GM19238 (cell line): Measurements from ENCODE around the gene KCNIP3.
"Not testable (repeated sequence)": the region's sequence is repeated elsewhere in the genome, so short reads cannot be mapped to it uniquely, and the experiment has no call there.

ENCODE experiments used
- DNase-seq: peaks from one replicate; pipeline ENCODE4 v3.0.0; 2011; ENCODE audit warnings: low spot score; ENCODE audit not compliant: insufficient read length

Gene KCNIP3

DNA sequence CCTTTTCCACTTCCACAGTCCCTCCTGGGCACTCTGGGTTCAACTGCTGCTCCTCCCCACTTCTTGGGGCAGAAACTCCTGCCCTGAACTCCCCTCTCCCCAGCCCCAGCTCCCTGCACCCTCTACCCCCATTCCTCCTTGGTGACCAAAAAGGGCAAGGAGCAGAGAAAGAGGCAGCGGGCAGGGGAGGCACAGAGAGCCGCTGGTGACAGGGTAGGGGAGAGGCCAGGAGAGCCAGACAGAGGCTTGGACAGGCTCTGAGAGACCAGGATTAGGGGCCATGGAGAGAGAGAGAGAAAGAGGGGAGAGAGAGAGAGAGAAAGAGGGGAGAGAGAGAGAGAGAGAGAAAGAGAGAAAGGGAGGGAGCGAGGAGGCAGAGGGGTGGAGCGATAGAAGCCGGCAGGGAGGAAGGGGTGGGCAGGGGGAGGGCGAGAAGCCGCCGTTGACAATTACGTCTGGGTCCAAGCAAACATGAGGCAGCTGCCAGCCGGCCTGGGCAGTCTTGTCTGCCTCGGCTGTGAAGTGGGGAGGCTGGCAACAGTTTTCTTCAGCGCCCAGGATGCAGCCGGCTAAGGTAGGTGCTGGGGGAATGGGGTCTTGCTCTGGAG is at the start of gene KCNIP3:
Gene KCNIP3, plus strand, starts transcription at position 468 of the 608 bp plus-strand sequence. Its CDS starts 92 bp downstream, at position 560.
- DNase-seq = no peak

DNA sequence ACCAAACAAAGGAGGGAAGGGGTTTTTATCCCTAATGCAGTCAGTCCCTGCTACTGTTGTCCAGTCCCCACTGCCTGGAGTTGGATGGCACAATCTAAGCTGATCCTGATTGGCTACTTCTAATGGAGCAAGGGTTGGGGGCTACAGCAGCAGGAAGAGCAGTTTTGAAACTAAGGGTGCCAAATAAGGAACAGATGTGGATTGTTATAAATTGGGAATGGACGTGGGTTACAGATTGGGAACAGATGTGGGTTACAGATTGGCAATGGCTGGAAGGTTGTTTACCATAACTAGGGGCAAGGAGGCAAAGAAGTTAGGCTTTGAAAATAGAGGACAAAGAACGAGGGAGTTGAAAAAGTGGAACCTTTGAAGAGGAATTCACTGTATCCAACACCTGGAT is 38.9 kb upstream of the KCNIP3 start:
- no peak for DNase-seq

DNA sequence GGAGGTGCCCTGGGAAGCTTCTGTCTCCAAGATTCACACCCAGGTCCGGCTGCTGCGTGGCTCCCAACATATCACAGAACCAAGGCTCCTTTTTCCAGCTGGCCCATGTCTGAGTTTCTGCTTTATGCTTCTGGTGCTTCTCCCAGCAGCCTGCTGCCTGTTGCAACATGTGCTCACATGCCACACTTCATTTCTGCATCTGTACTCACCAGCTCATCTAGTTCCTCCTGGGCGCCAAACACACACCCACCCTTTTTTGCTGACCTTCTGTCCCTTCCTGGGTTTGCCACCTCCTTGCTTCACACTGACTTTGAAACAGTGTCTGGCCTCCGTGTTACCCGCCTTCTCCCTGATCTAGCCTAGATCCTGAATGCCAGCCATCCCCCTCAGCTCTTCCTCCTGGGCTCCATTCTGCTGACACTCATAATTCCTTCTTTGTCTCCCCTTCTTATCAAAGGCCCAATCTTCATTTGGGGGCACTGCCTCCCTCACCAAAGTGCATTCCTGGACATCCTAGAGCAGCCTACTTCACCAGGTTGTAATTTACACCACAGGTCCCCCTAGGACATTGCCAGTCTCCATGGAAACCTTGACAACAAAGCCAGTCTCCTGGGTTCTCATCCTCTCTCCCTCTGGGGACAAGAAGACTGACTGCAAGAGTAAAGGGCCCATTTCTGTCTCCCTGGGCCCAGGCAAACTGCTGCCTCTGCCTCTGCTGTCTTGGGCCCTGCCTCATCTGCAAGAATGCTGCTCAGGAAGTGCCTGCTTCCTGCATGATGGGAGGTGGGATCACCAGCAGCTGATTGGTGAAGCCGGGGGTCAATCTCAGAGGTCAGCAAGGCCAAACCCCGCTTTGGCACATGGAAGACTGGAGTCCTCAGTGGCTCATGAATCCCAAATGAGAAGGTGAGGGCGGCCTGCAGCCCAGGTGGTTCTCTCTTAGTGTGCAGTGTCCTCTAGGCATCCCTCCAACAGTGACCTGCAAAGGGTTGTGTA is 36.8 kb upstream of the KCNIP3 start:
- no peak for DNase-seq

DNA sequence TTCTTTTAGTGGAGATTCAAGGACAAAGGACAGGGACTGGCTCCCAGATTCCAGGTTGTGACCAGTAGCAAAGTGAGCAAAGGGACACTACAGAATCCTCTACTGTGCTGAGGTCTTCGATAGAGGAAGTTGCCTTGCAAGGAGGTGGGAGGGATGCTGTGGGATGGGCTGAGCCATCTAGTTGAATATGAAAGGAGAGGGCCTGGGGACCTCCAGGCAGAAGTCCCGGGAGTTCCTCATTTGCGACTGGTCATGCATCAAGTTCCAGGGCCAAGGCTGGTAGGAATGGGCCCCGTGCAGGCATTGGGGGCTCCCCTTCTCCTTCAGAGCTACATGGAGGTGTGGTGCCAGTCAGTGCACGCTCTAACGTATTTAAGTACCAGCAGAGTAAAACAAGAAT is 35.5 kb upstream of the KCNIP3 start:
- DNase-seq = no peak

DNA sequence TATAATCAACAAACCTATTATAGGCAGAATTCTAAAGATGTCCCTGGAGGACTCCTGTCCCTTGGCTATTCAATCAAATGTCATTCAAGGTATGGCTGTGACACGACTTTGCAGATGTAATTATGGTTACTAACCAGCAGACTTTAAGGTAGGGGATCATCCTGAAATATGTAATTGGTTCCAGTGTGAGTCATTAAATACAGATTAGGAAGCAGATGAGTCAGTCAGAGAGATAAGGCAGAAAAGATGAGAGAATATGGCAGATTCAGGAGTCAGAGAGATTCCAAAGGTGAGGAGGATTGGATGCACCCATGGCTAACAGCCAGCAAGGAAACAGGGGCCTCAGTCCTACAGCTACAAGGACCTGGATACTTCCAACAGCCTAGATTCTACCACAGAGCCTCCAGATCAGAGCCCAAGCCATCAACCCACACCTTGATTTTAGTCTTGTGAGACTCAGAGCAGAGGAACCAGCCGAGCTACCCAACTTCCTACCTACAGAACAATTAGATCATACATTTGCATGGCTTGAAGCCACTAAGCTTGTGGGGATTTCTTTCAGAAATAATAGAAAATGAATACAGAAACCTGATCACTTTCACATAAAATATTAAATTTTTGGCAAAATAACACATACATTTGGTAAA is 34.1 kb upstream of the KCNIP3 start:
- DNase-seq = no peak

DNA sequence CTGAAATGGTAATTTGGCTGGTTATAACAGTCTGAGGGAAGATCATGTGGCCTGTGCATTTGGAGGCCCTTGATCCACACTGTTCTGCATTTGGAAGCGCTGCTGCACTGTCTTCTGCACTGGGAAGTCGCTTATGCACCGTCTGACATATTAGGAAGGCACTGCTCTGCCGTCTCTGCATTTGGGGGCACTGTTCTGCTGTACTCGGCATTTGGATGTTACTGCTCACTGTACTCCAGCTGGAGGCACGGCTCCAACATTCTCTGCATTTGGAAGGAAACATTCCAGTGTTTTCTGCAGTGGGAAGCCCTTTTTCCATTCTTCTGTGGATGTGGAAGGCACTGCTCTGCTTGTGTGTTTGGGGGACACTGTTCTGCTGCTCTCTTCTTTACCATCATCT is 32.5 kb upstream of the KCNIP3 start:
- no peak for DNase-seq

DNA sequence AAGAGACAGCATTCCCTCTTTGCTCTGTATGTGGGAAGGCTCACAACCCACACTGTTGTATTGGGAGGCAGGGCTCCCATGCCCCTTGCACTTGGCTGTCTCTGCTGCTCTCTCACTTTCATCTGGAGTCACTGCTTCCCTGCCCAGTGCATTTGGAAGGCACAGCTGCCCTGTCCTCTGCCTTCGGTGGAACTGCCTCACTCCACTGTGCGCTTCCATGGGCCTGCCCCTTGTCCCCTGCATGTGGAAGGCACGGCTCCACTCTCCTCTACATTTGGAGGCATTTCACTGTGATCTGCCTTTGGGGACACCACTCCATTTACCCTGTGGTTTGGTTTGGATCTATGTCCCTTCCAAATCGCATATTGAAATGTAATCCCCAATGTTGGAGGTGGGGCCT is 32.0 kb upstream of the KCNIP3 start:
- DNase-seq = no peak

DNA sequence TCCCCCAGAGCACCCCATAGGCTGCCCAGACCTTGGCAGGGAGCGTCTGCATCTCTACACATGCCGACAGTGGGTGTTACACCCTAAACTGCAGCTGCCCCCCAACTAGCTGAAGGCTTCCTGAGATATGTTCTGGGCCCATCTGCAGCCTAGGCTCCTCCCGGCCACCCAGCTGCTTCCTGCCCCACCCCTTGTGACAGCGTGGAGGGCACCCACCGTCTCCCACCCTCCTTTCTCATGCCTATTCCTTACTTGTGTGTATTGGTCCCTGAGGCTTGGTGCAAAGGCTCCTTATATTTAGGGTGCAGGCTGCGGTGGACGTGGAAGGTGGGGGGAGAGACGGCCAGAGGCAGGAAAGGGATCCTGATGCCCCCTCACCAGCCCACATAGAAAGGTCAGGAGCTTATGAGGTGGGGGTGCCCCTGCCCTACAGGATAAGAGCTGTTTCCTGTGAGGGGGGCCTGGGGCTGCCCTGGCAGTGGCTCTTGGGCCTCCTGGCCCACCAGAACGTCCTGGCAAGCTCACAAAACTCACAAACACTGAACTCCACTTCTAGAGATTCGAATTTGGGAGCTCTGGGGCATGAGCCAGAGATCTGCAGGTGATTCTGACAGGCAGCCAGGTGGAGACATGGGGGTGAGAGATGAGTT is 30.2 kb upstream of the KCNIP3 start:
- no peak for DNase-seq

DNA sequence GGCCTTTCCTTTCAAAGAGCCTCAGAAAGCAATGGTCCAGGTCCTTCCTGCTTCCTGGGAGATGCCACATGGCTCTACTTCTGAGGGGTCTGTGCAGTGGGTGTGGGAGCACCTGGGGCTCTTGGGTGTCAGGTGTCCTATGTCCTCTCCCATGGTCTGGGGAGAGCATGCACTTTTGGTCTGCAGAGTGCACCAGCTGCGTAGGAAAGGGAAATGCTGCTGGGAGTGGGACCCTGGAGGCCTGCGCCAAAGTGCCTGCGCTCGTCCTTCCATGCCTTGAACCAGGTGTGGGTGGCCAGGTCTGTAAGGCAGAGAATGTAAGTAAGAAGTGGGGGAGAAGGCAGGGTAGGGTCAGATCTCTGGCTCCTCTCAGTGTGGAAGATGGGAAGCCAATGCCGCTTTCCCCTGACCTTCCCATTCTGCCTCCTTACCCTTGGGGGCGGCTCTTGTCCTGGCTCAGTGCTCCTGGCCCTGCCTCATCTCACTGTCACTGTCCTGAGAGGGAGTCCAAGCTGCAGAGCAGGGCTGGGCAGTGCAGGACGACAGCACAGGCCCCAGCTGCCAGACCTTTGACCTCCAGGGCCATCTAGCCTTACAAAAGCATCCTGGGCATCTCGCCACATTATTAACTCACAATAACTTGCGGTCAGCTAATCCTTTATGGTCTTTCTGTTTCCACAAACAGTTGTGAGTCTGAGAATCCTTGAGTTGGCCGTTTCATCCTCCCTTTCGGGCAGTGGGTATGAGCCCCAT is 29.5 kb upstream of the KCNIP3 start:
- DNase-seq = no peak

DNA sequence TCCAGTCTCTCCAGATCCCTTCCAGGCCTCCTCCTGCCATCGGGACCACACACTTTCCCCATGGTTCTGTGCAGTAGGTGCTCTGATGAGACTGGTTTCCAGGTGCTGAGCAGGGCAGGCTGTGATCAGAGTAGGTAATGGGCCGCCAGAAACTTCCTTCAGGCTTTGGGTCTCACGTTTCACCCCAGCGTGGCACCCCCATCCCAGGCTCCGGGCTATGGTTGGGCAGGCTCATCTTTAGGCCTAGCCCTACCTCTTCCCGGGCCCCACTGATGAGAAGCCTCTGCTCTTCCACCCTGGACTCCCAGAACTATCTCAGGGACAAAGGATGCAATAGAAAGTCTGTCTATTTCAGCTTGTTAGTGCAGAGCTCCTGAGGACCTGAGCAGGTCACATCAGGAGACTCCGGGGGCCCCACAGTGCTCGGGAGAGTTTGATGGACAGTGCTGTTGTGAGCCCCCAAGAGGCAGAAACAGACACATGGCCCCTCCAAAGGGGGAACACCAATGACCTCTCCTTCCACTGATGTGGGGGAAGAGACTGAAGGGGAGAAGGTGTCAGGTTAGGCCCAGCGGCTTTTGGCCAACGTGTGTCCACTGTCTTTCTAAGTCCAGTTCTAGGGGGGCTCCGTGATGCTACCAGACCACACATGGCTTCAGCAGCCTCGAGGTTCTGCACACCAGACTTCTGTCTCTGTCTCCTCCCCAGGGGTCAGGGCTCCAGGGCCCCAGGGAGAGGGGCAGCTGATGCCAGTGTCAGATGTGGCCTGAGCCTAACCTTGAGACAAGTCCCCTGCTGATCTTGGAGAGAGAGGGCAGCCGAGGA is 28.7 kb upstream of the KCNIP3 start:
- no peak for DNase-seq

DNA sequence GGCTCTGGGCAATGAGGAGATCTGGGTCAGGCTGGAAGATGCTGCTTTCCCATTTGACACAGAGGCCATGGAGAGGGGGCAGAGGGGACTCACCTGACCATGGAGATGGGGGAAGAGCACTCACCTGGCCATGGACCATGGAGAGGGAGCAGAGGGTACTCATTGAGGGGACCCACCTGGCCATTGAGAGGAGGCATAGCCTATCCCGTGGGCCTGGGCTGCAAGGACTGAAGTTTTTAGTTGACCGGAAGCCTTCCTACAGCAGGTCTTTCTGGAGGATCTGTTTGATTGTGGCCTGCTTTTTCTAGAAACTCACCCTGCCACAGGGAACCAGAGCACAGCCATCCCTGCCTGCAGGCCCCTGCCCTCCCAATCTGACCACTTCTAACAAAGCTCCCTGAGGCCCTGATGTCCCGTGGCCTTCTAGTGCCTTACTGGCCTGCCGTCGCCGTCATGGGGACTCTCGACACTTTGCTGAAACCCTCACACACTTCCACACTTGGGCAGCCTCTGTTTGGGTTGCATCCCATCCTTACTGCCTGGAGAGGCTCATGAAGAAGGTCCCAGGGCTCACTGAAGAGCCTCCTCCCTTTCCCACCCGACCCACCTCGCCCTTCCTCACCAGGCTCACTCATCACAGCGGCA is 28.0 kb upstream of the KCNIP3 start:
- no peak for DNase-seq

DNA sequence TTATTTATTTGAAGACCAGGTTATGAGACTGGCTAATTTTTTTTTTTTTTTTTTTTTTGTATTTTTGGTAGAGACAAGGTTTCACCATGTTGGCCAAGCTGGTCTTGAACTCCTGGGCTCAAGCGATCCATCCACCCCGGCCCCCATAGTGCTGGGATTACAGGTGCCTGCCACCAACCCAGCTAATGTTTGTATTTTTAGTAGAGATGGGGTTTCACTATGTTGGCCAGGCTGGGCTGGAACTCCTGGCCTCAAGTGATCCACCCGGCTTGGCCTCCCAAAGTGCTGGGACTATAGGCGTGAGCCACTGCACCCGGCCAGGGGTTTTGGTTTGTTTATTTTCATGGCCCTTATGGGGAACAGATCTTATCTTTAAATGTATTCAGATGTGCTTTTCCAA is 27.4 kb upstream of the KCNIP3 start:
- not testable (repeated sequence) for DNase-seq

DNA sequence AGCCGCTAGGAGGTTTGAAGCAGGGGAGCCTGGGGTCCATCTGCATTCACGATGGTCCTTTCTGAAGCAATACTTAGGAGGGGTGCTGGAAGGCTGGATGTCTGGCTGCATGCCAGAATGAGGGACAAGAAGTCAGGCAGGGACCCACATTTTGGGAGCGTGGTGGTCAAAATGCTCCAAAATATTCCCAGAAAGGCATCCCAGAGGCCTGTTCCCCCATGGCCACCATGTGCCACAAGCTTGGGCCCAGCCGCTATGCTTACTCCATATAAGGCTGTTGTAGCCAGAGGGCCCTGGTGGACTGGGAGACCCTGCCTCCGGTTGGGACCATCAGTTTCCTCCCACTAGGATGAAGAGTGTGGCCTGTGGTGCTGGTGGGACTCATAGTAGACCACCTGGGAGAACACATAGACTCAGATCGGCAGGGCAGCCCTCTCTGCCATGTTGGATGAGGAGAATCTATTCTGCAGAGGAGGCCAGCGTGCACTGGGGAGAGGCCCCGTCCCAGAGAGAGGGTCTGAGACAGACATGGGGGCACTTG is 26.5 kb upstream of the KCNIP3 start:
- DNase-seq = no peak

DNA sequence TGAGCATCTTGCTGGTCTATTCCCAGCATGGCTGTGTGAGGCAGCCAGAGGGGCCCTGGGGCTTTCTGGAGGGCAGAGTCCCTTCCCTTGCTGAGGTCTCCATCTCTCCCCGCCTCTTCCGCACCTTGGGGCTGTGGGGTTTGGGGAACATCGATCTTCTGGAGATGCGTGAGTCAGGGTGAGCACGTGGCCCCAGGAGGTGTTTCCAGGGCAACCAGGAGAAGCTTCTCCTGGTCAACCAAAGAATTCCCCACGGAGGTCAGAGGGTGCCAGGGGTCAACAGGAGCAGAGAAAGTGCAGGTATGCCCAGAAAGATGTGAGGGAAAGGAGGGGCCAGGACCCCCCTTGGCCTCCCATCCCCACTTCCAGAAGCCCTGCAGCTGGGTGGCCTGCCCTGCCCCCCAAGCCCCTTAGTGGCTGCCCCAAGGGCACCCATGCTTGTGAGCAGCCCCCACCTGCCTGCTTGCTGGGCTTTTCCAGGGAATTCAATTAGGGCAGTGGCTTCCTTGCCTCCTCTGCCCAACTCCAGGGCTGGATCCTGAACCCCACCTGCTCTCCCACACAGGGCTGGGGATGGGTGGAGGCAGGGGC is 25.7 kb upstream of the KCNIP3 start:
- DNase-seq = no peak

DNA sequence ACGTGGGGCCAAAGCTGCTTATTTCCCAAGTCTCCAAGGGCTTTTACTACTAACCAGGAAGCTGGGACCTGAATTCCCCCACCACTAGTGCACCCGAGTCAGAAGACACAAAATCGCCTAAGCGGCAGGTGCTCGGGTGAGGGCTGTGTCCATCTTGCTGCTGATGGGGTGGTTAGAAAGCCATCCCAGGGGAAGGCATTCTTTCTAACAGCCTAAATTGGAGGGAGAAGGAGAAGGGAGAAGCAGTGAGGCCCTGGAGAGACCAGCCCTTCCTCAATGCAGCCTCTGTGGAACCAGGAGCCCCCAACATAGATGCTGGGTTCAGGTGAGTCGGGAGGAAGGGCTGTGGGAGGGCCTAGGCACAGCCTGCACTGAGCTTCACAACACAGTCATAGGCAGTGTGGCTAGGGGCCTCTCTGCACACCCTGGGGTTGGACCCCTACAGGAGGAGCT is 24.8 kb upstream of the KCNIP3 start:
- no peak for DNase-seq

DNA sequence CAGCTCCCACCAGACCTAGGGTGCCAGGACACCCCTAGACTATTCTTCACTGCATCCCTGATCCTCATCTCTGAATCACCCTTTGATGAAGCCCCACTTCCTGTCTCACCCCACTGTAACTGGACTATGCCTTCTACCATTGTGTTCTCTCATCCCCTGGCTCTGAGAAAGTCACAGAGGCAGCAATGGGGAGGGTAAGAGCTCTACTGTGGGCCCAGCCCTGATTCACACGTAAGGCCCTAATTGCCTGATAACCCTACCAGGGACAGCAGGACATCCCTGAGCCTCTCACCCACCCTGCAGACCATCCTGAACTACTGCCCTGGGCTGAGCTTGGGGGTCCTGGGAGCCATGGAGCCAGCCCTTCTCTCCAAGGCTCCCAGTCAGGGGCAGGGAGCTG is 24.4 kb upstream of the KCNIP3 start:
- no peak for DNase-seq

DNA sequence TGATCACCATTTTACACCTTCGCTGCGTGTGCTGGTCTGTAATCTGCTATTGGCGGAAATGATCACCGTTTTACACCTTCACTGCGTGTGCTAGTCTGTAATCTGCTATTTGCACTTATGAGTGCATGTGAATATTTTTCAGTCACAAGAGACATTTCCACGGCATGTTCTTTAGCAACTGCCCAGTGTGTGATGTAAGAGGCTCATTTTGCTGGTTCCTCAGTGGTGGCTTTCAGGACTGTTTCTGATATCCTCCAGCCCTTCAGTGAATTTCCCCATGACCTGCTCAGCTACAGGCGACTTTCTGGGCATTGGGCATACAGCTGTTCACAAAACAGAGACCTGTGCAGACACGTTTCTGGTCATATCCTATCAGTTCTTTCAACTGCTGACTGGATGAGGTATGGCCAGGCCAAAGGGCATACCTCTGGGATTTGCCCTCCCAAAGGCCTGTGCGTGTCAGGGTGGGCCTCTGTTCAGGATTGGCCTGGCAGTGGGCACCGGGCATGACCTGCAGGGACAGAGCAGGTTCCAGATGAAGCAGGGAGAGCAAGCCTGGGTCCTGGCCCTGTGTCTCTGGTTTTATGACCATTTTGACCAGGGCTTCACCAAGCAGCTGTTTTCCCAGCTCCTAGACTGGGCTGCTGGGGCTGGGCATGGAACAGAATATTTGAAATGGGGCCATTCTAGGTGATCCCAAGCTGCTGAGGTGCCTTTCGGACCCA is 23.4 kb upstream of the KCNIP3 start:
- no peak for DNase-seq
